PC-3 (cell line): ENCODE data around the gene FGF18. TPM values are rescaled to one million over a fixed set of nuclear protein-coding genes. Genes with fewer than 3 reads are reported as not detected.

Experiments used
- ATAC-seq: fragments of 200-7000 bp; cut with Tn5 transposase; 2 replicates; pipeline ENCODE4 v1.9.1; 2020; ENCODE audit warnings: mild to moderate bottlenecking, moderate library complexity
- BruUV-seq: library from RNA; stranded (reverse); fragments of 400-500 nt; replicated peaks from 2 replicates; lab custom pipeline; 2021; lab: Mats Ljungman, UMichigan
- CTCF ChIA-PET: fragments of 300-600 bp; sonication (Branson Sonifier 250); formaldehyde crosslinking; loops from one replicate; lab custom pipeline; 2022; ENCODE audit warnings: antibody characterized with exemption; lab: Charles Lee
- POLR2A ChIA-PET: fragments of 300-600 bp; sonication (Branson Sonifier 250); formaldehyde crosslinking; loops from one replicate; lab custom pipeline; 2022; ENCODE audit warnings: antibody characterized with exemption; ENCODE audit not compliant: unreplicated experiment; lab: Charles Lee
- DNase-seq: peaks from one replicate; pipeline ENCODE4 v3.0.0-alpha.2; 2015
- H2AFZ ChIP-seq: fragments of 300-600 bp; sonication (generic); 2 replicates; pipeline ENCODE4 v1.6.0; 2016; ENCODE audit warnings: antibody characterized with exemption, low read length
- H3F3A ChIP-seq: fragments of 300-600 bp; sonication (generic); one replicate; pipeline ENCODE4 v1.6.0; 2017; ENCODE audit warnings: antibody characterized with exemption, low read length, control low read depth, mild to moderate bottlenecking; ENCODE audit not compliant: unreplicated experiment
- H3K27ac ChIP-seq: fragments of 300-600 bp; sonication (generic); 2 replicates; pipeline ENCODE4 v1.5.1; 2016; ENCODE audit warnings: mild to moderate bottlenecking, low read length
- H3K27me3 ChIP-seq: fragments of 300-600 bp; sonication (generic); 2 replicates; pipeline ENCODE4 v1.6.1; 2016; ENCODE audit warnings: low read length, mixed read lengths
- H3K36me3 ChIP-seq: fragments of 300-600 bp; sonication (generic); 2 replicates; pipeline ENCODE4 v1.6.1; 2016; ENCODE audit warnings: low read depth, mixed run types, low read length, mixed read lengths
- H3K4me1 ChIP-seq: fragments of 300-600 bp; sonication (generic); 2 replicates; pipeline ENCODE4 v1.5.1; 2016; ENCODE audit warnings: low read length; ENCODE audit not compliant: insufficient read depth
- H3K4me2 ChIP-seq: fragments of 300-600 bp; sonication (generic); 2 replicates; pipeline ENCODE4 v1.6.0; 2016; ENCODE audit warnings: low read length
- H3K4me3 ChIP-seq: fragments of 300-600 bp; sonication (generic); 2 replicates; pipeline ENCODE4 v1.5.1; 2016; ENCODE audit warnings: mild to moderate bottlenecking, low read length, mixed read lengths
- H3K79me2 ChIP-seq: fragments of 300-600 bp; sonication (generic); 2 replicates; pipeline ENCODE4 v1.6.1; 2017; ENCODE audit warnings: low read length, mixed read lengths
- H3K9ac ChIP-seq: fragments of 300-600 bp; sonication (generic); 2 replicates; pipeline ENCODE4 v1.6.0; 2016; ENCODE audit warnings: mild to moderate bottlenecking, low read length
- H3K9me2 ChIP-seq: fragments of 300-600 bp; sonication (generic); replicated peaks from 2 replicates; pipeline ENCODE4 v1.6.1; 2016; ENCODE audit warnings: mixed run types, low read length, mixed read lengths
- H3K9me3 ChIP-seq: fragments of 300-600 bp; sonication (generic); 2 replicates; pipeline ENCODE4 v1.6.1; 2016; ENCODE audit warnings: low read length, mixed read lengths
- H4K20me1 ChIP-seq: fragments of 300-600 bp; sonication (generic); 2 replicates; pipeline ENCODE4 v1.6.1; 2016; ENCODE audit warnings: low read length, mixed read lengths
- CTCF ChIP-seq: fragments of 300-600 bp; sonication (generic); conservative IDR thresholded peaks from 2 replicates; pipeline ENCODE4 v1.5.1; 2017; ENCODE audit warnings: antibody characterized with exemption, low read depth, mild to moderate bottlenecking, low read length
- EZH2 ChIP-seq: fragments of 300-600 bp; sonication (generic); IDR thresholded peaks from one replicate; pipeline ENCODE4 v1.6.1; 2017; ENCODE audit warnings: antibody characterized with exemption, mild to moderate bottlenecking, low read length; ENCODE audit not compliant: unreplicated experiment
- EZH2phosphoT487 ChIP-seq: fragments of 300-600 bp; sonication (generic); IDR thresholded peaks from 2 replicates; pipeline ENCODE4 v1.6.1; 2018; ENCODE audit warnings: mild to moderate bottlenecking, antibody characterized with exemption, low read length, borderline replicate concordance
- intact Hi-C: fragments of 100-400 bp; cut with micrococcal nuclease; formaldehyde crosslinking; loops from 2 replicates; pipeline ENCODE4 v1.9.0; 2023
- total RNA-seq: library from RNA; depleted of rRNA; stranded (reverse); fragments of >200 nt; gene quantifications from 2 replicates; pipeline ENCODE4 v1.2.3, GENCODE V29; 2014

Gene FGF18
- total RNA-seq, 1 experiment from 2014 or later: 0.26 TPM

- POLR2A ChIA-PET: interaction anchor here (0.7 kb wide), 1 partner anchor 200 kb away, joined by 13 read pairs; no protein-coding TSS in a partner anchor
Observed at GRCh38 chr5:171415115-171415730, 4.2 kb upstream of the FGF18 start.

GRCh38 chr5:171416160-171417049, 3.0 kb upstream of the FGF18 start:
- no peaks in the 10 kb centered on the region for H3K9me2 ChIP-seq
- no peak for TF ChIP-seq EZH2phosphoT487
- H3K4me2 ChIP-seq: no peak overlapping the region
- CTCF ChIA-PET: no interaction called here
- intact Hi-C loops: loop anchor here (10.0 kb wide), 1 partner anchor 628 kb away; no protein-coding TSS in a partner anchor
- H3K79me2 ChIP-seq: no peaks in the 10 kb centered on the region
- peaks cover 20% of the 10 kb centered on the region for H3K36me3 ChIP-seq
- H2AFZ ChIP-seq: no peak overlapping the region
- no peaks in the 10 kb centered on the region for H3K9me3 ChIP-seq
- peaks cover 21% of the 10 kb centered on the region for H3F3A ChIP-seq
- no TSS peak for BruUV-seq
- no peak overlapping the region for H3K4me3 ChIP-seq
- DNase-seq: no peak
- no peak overlapping the region for H3K9ac ChIP-seq
- POLR2A ChIA-PET: interaction anchor here (0.7 kb wide), 1 partner anchor 198 kb away, joined by 13 read pairs; no protein-coding TSS in a partner anchor
- peaks cover 50% of the 10 kb centered on the region for H4K20me1 ChIP-seq
- H3K27me3 ChIP-seq: peaks cover 20% of the 10 kb centered on the region
- H3K4me1 ChIP-seq: peaks cover 15% of the 10 kb centered on the region
- no peak overlapping the region for H3K27ac ChIP-seq
- no peak for ATAC-seq

More at GRCh38 chr5:171415115-171415730, 4.2 kb upstream of the FGF18 start:
- peaks cover 61% of the 10 kb centered on the region for H4K20me1 ChIP-seq
- no peaks in the 10 kb centered on the region; the same call in 1 of the 2 replicates for H3K79me2 ChIP-seq
- H3K4me3 ChIP-seq: no peak overlapping the region
- no peak overlapping the region for H3K9ac ChIP-seq
- ATAC-seq (peak; percentile 7), DNase-seq (peak; percentile 56)
- no peak for TF ChIP-seq CTCF
- TF ChIP-seq EZH2: no peak
- no peak for TF ChIP-seq EZH2phosphoT487
- no peak overlapping the region for H3K27ac ChIP-seq
- H3K4me1 ChIP-seq: peaks cover 6% of the 10 kb centered on the region
- H3K27me3 ChIP-seq: peaks cover 8% of the 10 kb centered on the region
- no TSS peak for BruUV-seq
- no peak overlapping the region for H3K4me2 ChIP-seq
- peaks cover 30% of the 10 kb centered on the region for H3K36me3 ChIP-seq
- CTCF ChIA-PET: no interaction called here
- no peaks in the 10 kb centered on the region for H3K9me3 ChIP-seq
- H3F3A ChIP-seq: peaks cover 26% of the 10 kb centered on the region
- intact Hi-C loops: loop anchor here (10.0 kb wide), 1 partner anchor 630 kb away; no protein-coding TSS in a partner anchor
- H2AFZ ChIP-seq: no peak overlapping the region
- H3K9me2 ChIP-seq: no peaks in the 10 kb centered on the region

- peak overlapping the region; percentile 84 for H3K4me2 ChIP-seq
- peaks cover 31% of the 10 kb centered on the region for H4K20me1 ChIP-seq
Observed at GRCh38 chr5:171418316-171418981, 998 bp upstream of the FGF18 start.

More at GRCh38 chr5:171418316-171418981, 998 bp upstream of the FGF18 start:
- TF ChIP-seq EZH2 (no peak), CTCF (peak; percentile 98), EZH2phosphoT487 (no peak)
- ATAC-seq: peak; percentile 76
- POLR2A ChIA-PET: interaction anchor here (0.5 kb wide), 1 partner anchor 16 kb away, joined by 3 read pairs; no protein-coding TSS in a partner anchor
- no TSS peak for BruUV-seq
- H3K36me3 ChIP-seq: peaks cover 2% of the 10 kb centered on the region; the same call in 1 of the 2 replicates
- H3K4me3 ChIP-seq: peak overlapping the region; percentile 61
- peaks cover 7% of the 10 kb centered on the region for H3F3A ChIP-seq
- CTCF ChIA-PET: interaction anchor here (0.7 to 1.1 kb wide), 4 partner anchors 10 to 534 kb away, joined by 3 read pairs; no protein-coding TSS in a partner anchor
- DNase-seq: peak; percentile 88
- H3K4me1 ChIP-seq: peaks cover 15% of the 10 kb centered on the region
- H2AFZ ChIP-seq: no peak overlapping the region
- H3K27me3 ChIP-seq: peaks cover 24% of the 10 kb centered on the region
- no peaks in the 10 kb centered on the region for H3K9me3 ChIP-seq
- H3K9ac ChIP-seq: no peak overlapping the region
- no peak overlapping the region for H3K27ac ChIP-seq
- H3K79me2 ChIP-seq: no peaks in the 10 kb centered on the region
- H3K9me2 ChIP-seq: no peaks in the 10 kb centered on the region
- intact Hi-C loops: loop anchor here (1.0 to 10.0 kb wide), 3 partner anchors 432 to 626 kb away; no protein-coding TSS in a partner anchor
